Osteocyte (in vitro differentiated cells): ENCODE results near the gene LMAN2. TPM values are rescaled to one million over a fixed set of nuclear protein-coding genes. Genes with fewer than 3 reads are reported as not detected.
"Not testable (repeated sequence)": the region's sequence is repeated elsewhere in the genome, so short reads cannot be mapped to it uniquely, and the experiment has no call there.

ENCODE experiments used
- DNase-seq: peaks from one replicate; pipeline ENCODE4 v3.0.0; 2021; ENCODE audit warnings: mixed read lengths; ENCODE audit not compliant: unreplicated experiment; ENCODE audit errors: extremely low spot score
- H3K27ac Mint-ChIP-seq: one replicate; pipeline ENCODE4 v1.8.0; 2021; ENCODE audit warnings: mild to moderate bottlenecking, mixed read lengths; ENCODE audit not compliant: unreplicated experiment
- H3K27me3 Mint-ChIP-seq: one replicate; pipeline ENCODE4 v1.8.0; 2021; ENCODE audit warnings: mixed read lengths; ENCODE audit not compliant: unreplicated experiment
- H3K36me3 Mint-ChIP-seq: one replicate; pipeline ENCODE4 v1.8.0; 2021; ENCODE audit warnings: mixed read lengths; ENCODE audit not compliant: unreplicated experiment
- H3K4me1 Mint-ChIP-seq: one replicate; pipeline ENCODE4 v1.8.0; 2021; ENCODE audit warnings: mixed read lengths; ENCODE audit not compliant: unreplicated experiment
- H3K4me3 Mint-ChIP-seq: one replicate; pipeline ENCODE4 v1.8.0; 2021; ENCODE audit warnings: mild to moderate bottlenecking, moderate library complexity, mixed read lengths; ENCODE audit not compliant: unreplicated experiment
- H3K9me3 Mint-ChIP-seq: one replicate; pipeline ENCODE4 v1.8.0; 2021; ENCODE audit warnings: mixed read lengths; ENCODE audit not compliant: unreplicated experiment
- CTCF ChIP-seq: fragments of 200-600 bp; sonication (generic); IDR thresholded peaks from 2 replicates; pipeline ENCODE4 v1.5.0; 2021; ENCODE audit warnings: antibody characterized with exemption, mild to moderate bottlenecking, moderate library complexity
- total RNA-seq: library from RNA; stranded (reverse); gene quantifications from 2 replicates; pipeline ENCODE4 v1.2.1, GENCODE V29; 2021

LMAN2 gene
- total RNA-seq, 1 donor from 2014 or later, result 102 TPM

DNA sequence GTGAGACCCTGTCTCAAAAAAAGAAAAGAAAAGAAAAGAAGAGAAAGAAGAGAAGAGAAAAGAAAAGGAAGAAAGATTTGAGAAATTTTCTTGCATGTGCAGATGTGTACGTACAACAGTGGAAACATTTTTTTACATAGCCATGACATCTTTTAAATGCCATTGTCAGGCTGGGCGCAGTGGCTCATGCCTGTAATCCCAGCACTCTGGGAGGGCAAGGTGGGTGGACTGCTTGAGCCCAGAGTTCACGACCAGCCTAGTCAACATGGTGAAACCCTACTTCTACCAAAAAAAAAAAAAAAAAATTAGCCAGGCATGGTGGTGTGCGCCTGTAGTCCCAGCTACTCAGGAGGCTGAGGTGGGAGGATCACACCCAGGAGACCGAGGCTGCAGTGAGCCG, 6.6 kb downstream of the LMAN2 start:
- H3K4me1 Mint-ChIP-seq, result peaks cover 15% of the 10 kb centered on the region
- no peak overlapping the region for H3K27ac Mint-ChIP-seq
- DNase-seq, result no peak
- H3K9me3 Mint-ChIP-seq, result no peaks in the 10 kb centered on the region
- no peak overlapping the region for H3K4me3 Mint-ChIP-seq
- H3K27me3 Mint-ChIP-seq, result no peaks in the 10 kb centered on the region
- no peak for TF ChIP-seq CTCF
- H3K36me3 Mint-ChIP-seq, result peaks cover 10% of the 10 kb centered on the region

GRCh38 chr5:177343777-177344176, 7.7 kb downstream of the LMAN2 start:
- Mint-ChIP-seq H3K27me3 (no peaks in the 10 kb centered on the region), H3K4me3 (no peak overlapping the region), H3K9me3 (no peaks in the 10 kb centered on the region), H3K4me1 (peaks cover 4% of the 10 kb centered on the region), H3K27ac (no peak overlapping the region), H3K36me3 (peaks cover 10% of the 10 kb centered on the region)
- no peak for DNase-seq
- TF ChIP-seq CTCF, result no peak

GRCh38 chr5:177343000-177343399, 8.5 kb downstream of the LMAN2 start:
- not testable (repeated sequence) for H3K27ac Mint-ChIP-seq, H3K4me1 Mint-ChIP-seq, H3K9me3 Mint-ChIP-seq, DNase-seq, H3K27me3 Mint-ChIP-seq, H3K4me3 Mint-ChIP-seq
- H3K36me3 Mint-ChIP-seq, result peaks cover 10% of the 10 kb centered on the region

DNA sequence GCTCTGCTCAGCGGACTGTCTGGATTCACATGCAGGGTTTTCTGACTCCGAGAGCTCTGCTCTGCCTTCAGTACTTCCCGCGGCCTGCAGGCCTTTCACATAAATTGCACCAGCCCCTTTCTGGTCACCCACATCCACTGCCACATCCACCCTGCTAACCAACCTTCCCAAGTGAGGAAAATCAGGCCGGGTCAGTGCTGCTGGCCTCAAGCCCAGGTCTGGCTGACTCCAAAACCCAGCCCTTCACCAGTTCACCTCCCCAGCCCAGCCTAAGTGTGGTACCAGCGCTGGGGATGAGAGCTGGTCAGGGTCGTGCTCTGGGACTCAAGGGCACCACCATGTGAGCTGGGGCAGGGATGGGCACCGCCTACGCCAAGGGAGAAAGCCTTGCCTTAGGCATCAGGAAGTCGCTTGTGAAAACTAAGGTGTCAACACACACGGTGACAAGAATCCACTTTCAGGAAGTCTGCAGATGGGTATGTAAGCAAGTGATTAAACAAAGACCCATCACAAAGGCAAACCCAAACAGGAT, 12.3 kb downstream of the LMAN2 start:
- Mint-ChIP-seq H3K36me3 (peaks cover 27% of the 10 kb centered on the region), H3K4me1 (no peaks in the 10 kb centered on the region), H3K27ac (no peak overlapping the region), H3K4me3 (no peak overlapping the region), H3K9me3 (no peaks in the 10 kb centered on the region), H3K27me3 (no peaks in the 10 kb centered on the region)
- no peak for DNase-seq
- TF ChIP-seq CTCF, result no peak

GRCh38 chr5:177338251-177339106, 13.0 kb downstream of the LMAN2 start:
- Mint-ChIP-seq H3K4me1 (no peaks in the 10 kb centered on the region), H3K27ac (no peak overlapping the region), H3K27me3 (no peaks in the 10 kb centered on the region), H3K9me3 (no peaks in the 10 kb centered on the region), H3K4me3 (no peak overlapping the region), H3K36me3 (peaks cover 32% of the 10 kb centered on the region)
- TF ChIP-seq CTCF, result no peak
- no peak for DNase-seq
